IPS-15b (cell line): Measurements from ENCODE around the gene HOXD8.

Source experiments
- H3K27me3 ChIP-seq: one replicate; pipeline ENCODE4 v1.6.1; 2013; ENCODE audit warnings: low read length; ENCODE audit not compliant: control insufficient read depth, insufficient read depth
- H3K36me3 ChIP-seq: one replicate; pipeline ENCODE4 v1.6.1; 2013; ENCODE audit warnings: low read length; ENCODE audit not compliant: control insufficient read depth, insufficient read depth
- H3K4me1 ChIP-seq: one replicate; pipeline ENCODE4 v1.6.1; 2013; ENCODE audit warnings: mild to moderate bottlenecking, low read length; ENCODE audit not compliant: control insufficient read depth, insufficient read depth
- H3K4me3 ChIP-seq: one replicate; pipeline ENCODE4 v1.5.1; 2013; ENCODE audit warnings: low read depth, low read length
- H3K9ac ChIP-seq: one replicate; pipeline ENCODE4 v1.6.1; 2013; ENCODE audit warnings: low read depth, mild to moderate bottlenecking, low read length
- H3K9me3 ChIP-seq: one replicate; pipeline ENCODE4 v1.6.1; 2013; ENCODE audit warnings: mild to moderate bottlenecking, low read length; ENCODE audit not compliant: control insufficient read depth, insufficient read depth

HOXD8 gene

GRCh38 chr2:176124947-176125771, 4.3 kb upstream of the HOXD8 start:
- peak overlapping the region; percentile 5 for H3K4me3 ChIP-seq
- H3K4me1 ChIP-seq, result peaks cover 2% of the 10 kb centered on the region
- no peaks in the 10 kb centered on the region for H3K9me3 ChIP-seq
- no peaks in the 10 kb centered on the region for H3K36me3 ChIP-seq
- no peak overlapping the region for H3K9ac ChIP-seq
- H3K27me3 ChIP-seq, result peaks cover 94% of the 10 kb centered on the region

GRCh38 chr2:176125772-176126054, 3.8 kb upstream of the HOXD8 start:
- no peaks in the 10 kb centered on the region for H3K36me3 ChIP-seq
- H3K4me3 ChIP-seq, result no peak overlapping the region
- H3K27me3 ChIP-seq, result peaks cover 92% of the 10 kb centered on the region
- no peaks in the 10 kb centered on the region for H3K9me3 ChIP-seq
- H3K4me1 ChIP-seq, result peaks cover 2% of the 10 kb centered on the region
- no peak overlapping the region for H3K9ac ChIP-seq

GRCh38 chr2:176126929-176127773, 2.4 kb upstream of the HOXD8 start:
- H3K4me1 ChIP-seq, result peaks cover 2% of the 10 kb centered on the region
- H3K9me3 ChIP-seq, result no peaks in the 10 kb centered on the region
- no peak overlapping the region for H3K4me3 ChIP-seq
- no peak overlapping the region for H3K9ac ChIP-seq
- peaks cover 92% of the 10 kb centered on the region for H3K27me3 ChIP-seq
- H3K36me3 ChIP-seq, result no peaks in the 10 kb centered on the region

- Histone ChIP-seq H3K27me3 (peaks cover 92% of the 10 kb centered on the region), H3K4me3 (peak overlapping the region; percentile 37)
Observed at GRCh38 chr2:176127774-176128072, 1.8 kb upstream of the HOXD8 start.

GRCh38 chr2:176128172-176128981, 1.1 kb upstream of the HOXD8 start:
- peak overlapping the region; percentile 37 for H3K4me3 ChIP-seq
- no peaks in the 10 kb centered on the region for H3K9me3 ChIP-seq
- H3K9ac ChIP-seq, result no peak overlapping the region
- peaks cover 94% of the 10 kb centered on the region for H3K27me3 ChIP-seq
- H3K4me1 ChIP-seq, result peaks cover 2% of the 10 kb centered on the region
- no peaks in the 10 kb centered on the region for H3K36me3 ChIP-seq

More at GRCh38 chr2:176127774-176128072, 1.8 kb upstream of the HOXD8 start:
- no peaks in the 10 kb centered on the region for H3K36me3 ChIP-seq
- peaks cover 2% of the 10 kb centered on the region for H3K4me1 ChIP-seq
- no peaks in the 10 kb centered on the region for H3K9me3 ChIP-seq
- no peak overlapping the region for H3K9ac ChIP-seq

GRCh38 chr2:176129813-176130146, 275 bp downstream of the HOXD8 start:
- Histone ChIP-seq H3K4me3 (no peak overlapping the region), H3K9me3 (no peaks in the 10 kb centered on the region), H3K9ac (no peak overlapping the region), H3K27me3 (peaks cover 94% of the 10 kb centered on the region), H3K4me1 (peaks cover 2% of the 10 kb centered on the region), H3K36me3 (no peaks in the 10 kb centered on the region)

- Histone ChIP-seq H3K4me1 (peaks cover 2% of the 10 kb centered on the region), H3K9me3 (no peaks in the 10 kb centered on the region), H3K36me3 (no peaks in the 10 kb centered on the region), H3K27me3 (peaks cover 94% of the 10 kb centered on the region), H3K9ac (no peak overlapping the region), H3K4me3 (peak overlapping the region; percentile 13)
Observed at GRCh38 chr2:176130147-176130956, 847 bp downstream of the HOXD8 start.

GRCh38 chr2:176130957-176131847, 1.7 kb downstream of the HOXD8 start:
- H3K4me1 ChIP-seq, result peaks cover 4% of the 10 kb centered on the region
- H3K36me3 ChIP-seq, result no peaks in the 10 kb centered on the region
- H3K27me3 ChIP-seq, result peaks cover 94% of the 10 kb centered on the region
- no peak overlapping the region for H3K9ac ChIP-seq
- no peak overlapping the region for H3K4me3 ChIP-seq
- H3K9me3 ChIP-seq, result no peaks in the 10 kb centered on the region

- Histone ChIP-seq H3K9me3 (no peaks in the 10 kb centered on the region), H3K4me3 (no peak overlapping the region), H3K36me3 (no peaks in the 10 kb centered on the region), H3K27me3 (peaks cover 94% of the 10 kb centered on the region), H3K9ac (no peak overlapping the region), H3K4me1 (peaks cover 4% of the 10 kb centered on the region)
Observed at GRCh38 chr2:176131848-176132158, 2.3 kb downstream of the HOXD8 start.

GRCh38 chr2:176132205-176133171, 3.0 kb downstream of the HOXD8 start:
- H3K27me3 ChIP-seq, result peaks cover 94% of the 10 kb centered on the region

More at GRCh38 chr2:176132205-176133171, 3.0 kb downstream of the HOXD8 start:
- Histone ChIP-seq H3K9ac (no peak overlapping the region), H3K9me3 (no peaks in the 10 kb centered on the region), H3K4me1 (peaks cover 4% of the 10 kb centered on the region), H3K4me3 (no peak overlapping the region), H3K36me3 (no peaks in the 10 kb centered on the region)
